ENCODE results near the gene IL7R. TPM values are rescaled to one million over a fixed set of nuclear protein-coding genes. Genes with fewer than 3 reads are reported as not detected.

Gene IL7R
- total and polyA plus RNA-seq, 10 of the 15 experiments (the other 5 are each of a cell fraction or from before 2014, with no cell fraction given) = 0.40 to 21.1 (median 0.85) TPM

DNA sequence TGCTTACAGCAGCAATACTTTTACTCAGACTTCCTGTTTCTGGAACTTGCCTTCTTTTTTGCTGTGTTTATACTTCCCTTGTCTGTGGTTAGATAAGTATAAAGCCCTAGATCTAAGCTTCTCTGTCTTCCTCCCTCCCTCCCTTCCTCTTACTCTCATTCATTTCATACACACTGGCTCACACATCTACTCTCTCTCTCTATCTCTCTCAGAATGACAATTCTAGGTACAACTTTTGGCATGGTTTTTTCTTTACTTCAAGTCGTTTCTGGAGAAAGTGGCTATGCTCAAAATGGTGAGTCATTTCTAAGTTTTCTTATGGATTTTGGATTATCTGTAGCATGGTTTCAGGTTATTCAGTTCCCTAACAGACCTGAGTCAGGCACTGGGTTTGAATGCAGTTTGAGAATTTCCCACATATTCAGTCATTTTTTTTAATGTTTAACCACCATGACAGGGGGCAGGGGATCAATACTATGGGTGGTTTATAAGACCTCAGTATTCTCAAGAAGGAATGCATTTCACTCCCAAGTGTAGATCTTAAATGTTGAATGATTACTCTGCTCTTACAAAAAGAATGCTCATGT lies at the start of gene IL7R (continued):
- TF ChIP-seq EED (IDR thresholded peaks at IDR 0.05; ENCODE audit: low read depth) = peak; percentile 67; the same call in 1 of the 2 replicates
- TF ChIP-seq MEF2A (IDR thresholded peaks at IDR 0.05; ENCODE audit: insufficient read depth, low read depth, low read length) = no peak
- no peak for TF ChIP-seq EGR1 (IDR thresholded peaks at IDR 0.05; ENCODE audit: borderline replicate concordance in 1 of 2, low read depth in 2 of 2, low read length in 2 of 2)
- TF ChIP-seq, protein P1, sequence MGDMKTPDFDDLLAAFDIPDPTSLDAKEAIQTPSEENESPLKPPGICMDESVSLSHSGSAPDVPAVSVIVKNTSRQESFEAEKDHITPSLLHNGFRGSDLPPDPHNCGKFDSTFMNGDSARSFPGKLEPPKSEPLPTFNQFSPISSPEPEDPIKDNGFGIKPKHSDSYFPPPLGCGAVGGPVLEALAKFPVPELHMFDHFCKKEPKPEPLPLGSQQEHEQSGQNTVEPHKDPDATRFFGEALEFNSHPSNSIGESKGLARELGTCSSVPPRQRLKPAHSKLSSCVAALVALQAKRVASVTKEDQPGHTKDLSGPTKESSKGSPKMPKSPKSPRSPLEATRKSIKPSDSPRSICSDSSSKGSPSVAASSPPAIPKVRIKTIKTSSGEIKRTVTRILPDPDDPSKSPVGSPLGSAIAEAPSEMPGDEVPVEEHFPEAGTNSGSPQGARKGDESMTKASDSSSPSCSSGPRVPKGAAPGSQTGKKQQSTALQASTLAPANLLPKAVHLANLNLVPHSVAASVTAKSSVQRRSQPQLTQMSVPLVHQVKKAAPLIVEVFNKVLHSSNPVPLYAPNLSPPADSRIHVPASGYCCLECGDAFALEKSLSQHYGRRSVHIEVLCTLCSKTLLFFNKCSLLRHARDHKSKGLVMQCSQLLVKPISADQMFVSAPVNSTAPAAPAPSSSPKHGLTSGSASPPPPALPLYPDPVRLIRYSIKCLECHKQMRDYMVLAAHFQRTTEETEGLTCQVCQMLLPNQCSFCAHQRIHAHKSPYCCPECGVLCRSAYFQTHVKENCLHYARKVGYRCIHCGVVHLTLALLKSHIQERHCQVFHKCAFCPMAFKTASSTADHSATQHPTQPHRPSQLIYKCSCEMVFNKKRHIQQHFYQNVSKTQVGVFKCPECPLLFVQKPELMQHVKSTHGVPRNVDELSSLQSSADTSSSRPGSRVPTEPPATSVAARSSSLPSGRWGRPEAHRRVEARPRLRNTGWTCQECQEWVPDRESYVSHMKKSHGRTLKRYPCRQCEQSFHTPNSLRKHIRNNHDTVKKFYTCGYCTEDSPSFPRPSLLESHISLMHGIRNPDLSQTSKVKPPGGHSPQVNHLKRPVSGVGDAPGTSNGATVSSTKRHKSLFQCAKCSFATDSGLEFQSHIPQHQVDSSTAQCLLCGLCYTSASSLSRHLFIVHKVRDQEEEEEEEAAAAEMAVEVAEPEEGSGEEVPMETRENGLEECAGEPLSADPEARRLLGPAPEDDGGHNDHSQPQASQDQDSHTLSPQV (IDR thresholded peaks at IDR 0.05) = no peak

DNA sequence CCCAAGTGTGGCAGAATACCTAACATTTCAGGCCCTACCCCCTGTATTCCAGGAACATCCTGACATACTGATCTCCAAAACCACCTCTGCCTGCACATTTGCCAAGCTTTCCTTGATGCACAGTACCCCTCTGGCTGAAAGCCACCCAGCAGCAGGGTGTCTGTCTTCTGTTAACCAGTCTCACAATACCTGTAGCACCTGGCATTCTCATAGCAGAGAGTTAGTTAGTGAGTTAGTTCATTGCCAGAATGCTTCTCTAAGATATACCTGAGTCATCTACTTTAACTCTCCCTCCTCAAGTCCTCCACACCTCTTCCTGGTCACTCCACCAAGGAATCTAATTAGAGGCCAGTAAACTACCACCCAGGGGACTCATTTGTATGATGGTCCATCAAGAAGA lies 46.1 kb upstream of the IL7R start:
- no peak overlapping the region for H3K4me3 ChIP-seq
- no peak overlapping the region for H3K27ac ChIP-seq (ENCODE audit: control insufficient read depth, insufficient read depth)
- BruUV-seq (replicated peaks) = no TSS peak
- H2AFZ ChIP-seq (ENCODE audit: control insufficient read depth, low read depth, low read length) = no peak overlapping the region
- H3K9me3 ChIP-seq (replicated peaks; ENCODE audit: control insufficient read depth, insufficient read depth, low read length) = no peaks in the 10 kb centered on the region
- no peak overlapping the region for H3K4me2 ChIP-seq (ENCODE audit: control insufficient read depth, insufficient read depth)
- no peaks in the 10 kb centered on the region for H3K79me2 ChIP-seq (ENCODE audit: control insufficient read depth, insufficient read depth, low read length)
- no peaks in the 10 kb centered on the region for H3K4me1 ChIP-seq (ENCODE audit: control insufficient read depth, insufficient read depth, low read length)
- SMC1A ChIA-PET (ENCODE audit: uncharacterized antibody, unreplicated experiment) = interaction anchor here (1.1 to 3.7 kb wide), 2 partner anchors 11 to 33 kb away, joined by 4 to 27 read pairs; no protein-coding TSS in a partner anchor
- H4K20me1 ChIP-seq (ENCODE audit: control insufficient read depth, insufficient read depth) = no peaks in the 10 kb centered on the region
- RAD21 ChIA-PET (ENCODE audit: unreplicated experiment) = no interaction called here
- intact Hi-C loops (cut with micrococcal nuclease; ENCODE audit: unreplicated experiment) (no loop called here), in situ Hi-C loops (cut with MboI) (no loop called here)
- POLR2A ChIA-PET = no interaction called here
- no peak overlapping the region for H3K9ac ChIP-seq (ENCODE audit: control insufficient read depth, insufficient read depth, low read length)
- no peaks in the 10 kb centered on the region for H3K36me3 ChIP-seq (ENCODE audit: control insufficient read depth in 2 of 2, insufficient read depth in 2 of 2, low read length in 1 of 2)
- CTCF ChIA-PET = interaction anchor here (0.7 to 1.7 kb wide), 4 partner anchors 30 to 374 kb away, joined by 3 to 4 read pairs (median 3); no protein-coding TSS in a partner anchor
- no peaks in the 10 kb centered on the region for H3K27me3 ChIP-seq (replicated peaks in 1 of 2; ENCODE audit: control insufficient read depth in 2 of 2, insufficient read depth in 2 of 2, low read length in 1 of 2)
- ATAC-seq (peak; percentile 28; the same call in 2 of the 3 replicates), FAIRE-seq (no peak), DNase-seq (ENCODE audit: low read depth, low spot score) (no peak)
- TF ChIP-seq PAX5 (IDR thresholded peaks at IDR 0.05; ENCODE audit: borderline replicate concordance, low read depth, low read length) = no peak
- TF ChIP-seq CEBPZ (IDR thresholded peaks at IDR 0.05; ENCODE audit: low read depth, low read length) = no peak
- no peak for TF ChIP-seq SMAD5 (IDR thresholded peaks at IDR 0.05; ENCODE audit: low read depth)
- TF ChIP-seq EP300 (IDR thresholded peaks at IDR 0.05; ENCODE audit: borderline replicate concordance in 1 of 2, control insufficient read depth in 1 of 2, low read depth in 2 of 2, low read length in 2 of 2) = no peak
- no peak for TF ChIP-seq STAT1 (conservative IDR thresholded peaks at IDR 0.05)
- no peak for TF ChIP-seq ESRRA (IDR thresholded peaks at IDR 0.05; ENCODE audit: low read length)
- no peak for TF ChIP-seq IKZF1 (conservative IDR thresholded peaks at IDR 0.05)
- TF ChIP-seq E4F1 (IDR thresholded peaks at IDR 0.05; ENCODE audit: borderline replicate concordance, partially characterized antibody) = no peak

All from GM12878 (cell line).